H1 (cell line): ENCODE results near the gene PLD5.

ENCODE experiments used
- CTCF ChIP-seq, 3 experiments: IDR thresholded peaks; 1 replicate in 2 of 3; 2 replicates in 1 of 3; pipeline versions ENCODE4 v1.5.1 to v1.6.1; 2011; ENCODE audit warnings: low read length in 3 of 3, mild to moderate bottlenecking in 3 of 3, inconsistent platforms in 2 of 3, low read depth in 1 of 3, moderate library complexity in 1 of 3; ENCODE audit not compliant: insufficient read depth in 1 of 3; ENCODE audit errors: control extremely low read depth in 1 of 3
- POLR2A ChIP-seq, 2 experiments: IDR thresholded peaks; 1 replicate in 1 of 2; 2 replicates in 1 of 2; pipeline ENCODE4 v1.6.1; 2011; ENCODE audit warnings: low read depth in 2 of 2, low read length in 2 of 2, mild to moderate bottlenecking in 2 of 2; ENCODE audit errors: control extremely low read depth in 1 of 2
- POLR2AphosphoS5 ChIP-seq: IDR thresholded peaks from 2 replicates; pipeline ENCODE4 v1.6.1; 2011; ENCODE audit warnings: low read depth, low read length
- SP2 ChIP-seq: IDR thresholded peaks from 2 replicates; pipeline ENCODE4 v1.6.1; 2012; ENCODE audit warnings: mild to moderate bottlenecking, low read length, inconsistent platforms

GRCh38 chr1:242162140-242162539 lies 362.4 kb downstream of the PLD5 start:
- TF ChIP-seq CTCF (IDR thresholded peaks at IDR 0.05; ENCODE audit: control extremely low read depth in 1 of 3, insufficient read depth in 1 of 3, low read depth in 1 of 3, low read length in 3 of 3): no peak
- TF ChIP-seq POLR2A (IDR thresholded peaks at IDR 0.05; ENCODE audit: control extremely low read depth in 1 of 2, low read depth in 2 of 2, low read length in 2 of 2): no peak
- no peak for TF ChIP-seq SP2
- no peak for TF ChIP-seq POLR2AphosphoS5
